DMS53 treated with DMSO at 0.1 percent for 48 hours (cell line): ENCODE data around the gene GLRX.
"Not testable (repeated sequence)": the region's sequence is repeated elsewhere in the genome, so short reads cannot be mapped to it uniquely, and the experiment has no call there.

Source experiments
- DNase-seq: peaks from one replicate; lab custom pipeline; 2025; ENCODE audit not compliant: unreplicated experiment; lab: John Stamatoyannopoulos, UW

The GLRX gene

DNA sequence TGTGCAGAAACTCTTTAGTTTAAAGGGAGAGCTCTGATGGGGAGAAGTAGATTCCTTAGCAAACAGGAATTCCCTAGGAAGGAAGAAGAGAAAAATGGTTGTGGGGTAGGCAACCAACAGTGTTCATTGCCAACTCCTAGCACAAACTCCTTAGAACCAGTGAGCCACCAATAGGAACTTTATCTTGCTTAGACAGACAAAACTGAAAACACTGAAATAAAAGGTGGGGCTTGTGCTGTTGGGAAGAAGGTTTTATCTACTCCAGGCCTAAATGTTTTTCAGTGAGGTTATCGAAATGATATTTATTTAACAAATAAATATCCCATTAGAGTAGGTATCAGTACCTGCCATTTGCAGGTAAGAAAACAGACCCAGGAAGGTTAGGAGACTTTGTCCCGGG lies 7.7 kb upstream of the GLRX start:
- DNase-seq: no peak

DNA sequence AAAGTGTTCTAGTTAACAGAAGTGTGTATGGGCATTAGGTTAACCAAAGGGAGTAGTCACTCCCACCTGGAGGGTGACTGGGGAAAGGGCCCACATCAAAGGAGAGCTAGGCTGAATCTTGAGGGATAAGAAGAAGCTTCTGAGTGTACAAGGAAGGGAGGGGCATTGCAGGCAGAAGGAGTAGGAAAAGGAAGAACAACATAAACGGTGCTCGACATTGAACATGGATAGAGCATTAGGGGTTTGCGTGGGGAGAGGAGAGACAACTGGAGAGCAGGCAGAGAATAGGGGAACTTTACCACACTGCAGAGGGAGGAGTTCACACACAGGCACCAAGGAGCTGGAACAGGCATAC lies 5.3 kb upstream of the GLRX start:
- DNase-seq: no peak

DNA sequence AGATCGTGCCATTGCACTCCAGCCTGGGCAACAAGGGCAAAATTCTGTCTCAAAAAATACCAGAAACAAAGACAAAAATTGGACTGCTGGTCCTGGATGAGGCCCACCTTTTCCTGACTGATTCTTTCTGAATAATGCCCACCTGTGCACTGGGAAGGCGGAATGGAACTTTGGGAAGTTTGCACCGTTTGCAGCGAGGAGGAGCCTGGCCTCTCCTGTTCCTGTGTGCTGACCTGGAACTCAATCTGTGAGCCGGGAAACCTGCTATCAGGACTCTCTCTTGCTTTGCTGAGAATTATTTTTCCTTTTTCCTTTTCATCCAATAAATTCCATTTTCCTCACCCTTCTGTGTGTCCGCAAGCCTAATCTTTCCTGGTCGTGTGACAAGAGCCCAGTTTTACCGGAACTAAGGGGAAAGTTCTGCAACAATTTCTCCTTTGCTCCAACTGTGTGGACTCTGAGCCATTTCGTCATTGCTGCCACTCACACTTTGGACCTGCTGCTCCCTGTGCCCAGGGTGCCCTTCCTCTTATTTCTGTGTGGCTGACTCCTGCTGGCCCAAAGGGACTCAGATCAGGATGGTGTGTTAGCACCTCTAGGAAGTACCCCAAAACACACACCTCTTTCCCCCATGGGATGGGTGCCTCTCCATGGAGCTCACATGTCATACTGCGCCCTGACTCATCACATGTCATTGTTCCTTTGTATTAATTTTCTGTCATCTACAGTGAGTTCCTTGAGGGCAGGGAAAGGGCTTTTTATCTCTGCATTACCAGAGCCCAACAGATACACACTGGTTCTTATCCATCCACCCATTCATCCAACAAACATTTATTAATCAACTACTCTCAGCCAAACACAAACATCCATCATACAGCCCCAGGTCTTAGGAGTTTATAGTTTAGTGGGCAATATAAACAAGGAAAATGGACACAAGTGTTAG lies 4.7 kb upstream of the GLRX start:
- DNase-seq: no peak

DNA sequence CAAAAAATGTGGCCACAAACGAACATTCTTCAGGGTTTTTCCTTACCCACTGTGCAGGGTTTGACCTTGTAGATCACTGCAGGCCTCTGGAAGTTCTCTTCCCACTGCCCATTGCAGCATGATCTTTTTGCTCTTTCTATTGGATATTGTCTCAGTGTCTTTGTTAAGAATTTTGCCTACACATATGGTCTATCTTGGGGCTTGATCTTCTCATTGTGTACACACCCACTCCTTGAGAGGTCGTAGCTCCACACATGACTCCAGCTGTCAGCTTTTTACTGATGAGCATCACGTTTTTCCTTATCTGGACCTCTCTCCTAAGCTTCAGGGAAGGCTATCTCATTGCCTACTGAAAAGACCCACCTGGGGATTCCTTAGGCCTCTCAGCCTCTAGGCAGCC lies 3.0 kb upstream of the GLRX start:
- DNase-seq: no peak

DNA sequence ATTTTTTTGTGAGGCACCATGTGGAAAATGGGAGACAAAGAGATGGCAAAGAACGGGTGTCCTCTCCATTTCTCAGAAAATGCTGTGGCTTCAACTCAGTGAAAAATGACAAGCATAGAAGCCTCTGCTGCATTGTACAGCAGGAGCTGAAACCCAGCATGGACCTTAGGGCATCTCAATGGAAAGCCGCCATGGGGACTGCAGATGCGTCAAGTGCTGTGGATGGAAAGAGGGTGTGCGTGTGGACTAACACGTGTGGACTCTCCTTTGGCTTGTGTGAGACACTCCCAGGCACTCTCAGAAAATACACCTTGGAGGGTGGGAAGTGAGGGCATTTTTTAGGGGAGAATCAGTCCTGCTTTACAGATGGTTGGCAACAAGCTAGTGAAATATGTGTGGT lies 2.2 kb upstream of the GLRX start:
- DNase-seq: no peak

- DNase-seq: peak; percentile 45
These were observed 1.4 kb upstream of the GLRX start for GRCh38 chr5:95823738-95824609.

DNA sequence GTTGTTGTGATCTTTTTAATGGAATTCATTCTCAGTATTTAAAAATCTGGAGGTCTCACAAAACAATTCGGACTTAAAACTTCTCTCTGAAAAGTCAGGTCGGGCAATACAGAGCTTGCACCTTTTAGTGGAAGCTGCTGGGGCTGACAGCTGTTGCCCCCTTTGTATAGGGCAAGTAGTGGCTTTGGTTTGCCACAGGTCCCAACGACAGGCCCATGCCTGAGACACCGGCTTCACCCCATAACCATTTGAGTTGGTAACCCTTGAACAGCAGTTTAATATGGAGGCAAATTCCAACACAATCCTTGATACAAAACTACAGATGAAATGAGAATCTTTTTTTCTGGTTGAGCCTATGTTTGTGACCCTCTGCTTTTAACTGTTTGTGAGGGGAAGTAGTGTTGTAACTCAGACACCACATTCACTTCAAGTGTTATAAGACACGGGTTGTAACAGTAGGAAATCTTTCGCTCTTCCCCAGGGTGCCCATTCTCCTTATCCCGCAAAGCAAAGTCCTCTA lies 752 bp upstream of the GLRX start:
- no peak for DNase-seq

DNA sequence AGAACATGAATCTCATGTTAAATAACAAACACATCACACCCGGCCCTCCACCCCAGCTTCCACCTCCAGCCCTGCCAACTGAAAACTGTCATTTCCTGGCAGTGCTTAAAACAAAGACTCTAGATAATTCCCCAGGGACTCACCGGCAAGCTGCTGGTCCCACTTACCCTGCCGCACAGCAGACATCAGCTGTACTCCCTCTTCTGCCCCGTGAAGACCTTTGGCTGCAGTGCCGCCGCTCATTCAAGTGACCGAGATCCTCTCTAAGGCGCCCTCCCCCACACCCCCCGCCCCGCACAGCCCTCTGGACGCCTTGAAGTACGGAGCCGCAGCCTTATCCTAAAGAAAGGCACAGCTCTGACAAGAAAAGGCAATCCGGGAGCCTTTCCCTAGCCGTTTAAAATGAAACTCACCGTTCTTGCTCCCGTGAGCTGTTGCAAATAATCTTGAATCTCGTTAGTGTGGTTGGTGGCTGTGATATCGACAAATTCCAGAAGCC lies 434 bp downstream of the GLRX start:
- DNase-seq: no peak

GRCh38 chr5:95821110-95822021 lies 1.2 kb downstream of the GLRX start:
- DNase-seq: no peak

DNA sequence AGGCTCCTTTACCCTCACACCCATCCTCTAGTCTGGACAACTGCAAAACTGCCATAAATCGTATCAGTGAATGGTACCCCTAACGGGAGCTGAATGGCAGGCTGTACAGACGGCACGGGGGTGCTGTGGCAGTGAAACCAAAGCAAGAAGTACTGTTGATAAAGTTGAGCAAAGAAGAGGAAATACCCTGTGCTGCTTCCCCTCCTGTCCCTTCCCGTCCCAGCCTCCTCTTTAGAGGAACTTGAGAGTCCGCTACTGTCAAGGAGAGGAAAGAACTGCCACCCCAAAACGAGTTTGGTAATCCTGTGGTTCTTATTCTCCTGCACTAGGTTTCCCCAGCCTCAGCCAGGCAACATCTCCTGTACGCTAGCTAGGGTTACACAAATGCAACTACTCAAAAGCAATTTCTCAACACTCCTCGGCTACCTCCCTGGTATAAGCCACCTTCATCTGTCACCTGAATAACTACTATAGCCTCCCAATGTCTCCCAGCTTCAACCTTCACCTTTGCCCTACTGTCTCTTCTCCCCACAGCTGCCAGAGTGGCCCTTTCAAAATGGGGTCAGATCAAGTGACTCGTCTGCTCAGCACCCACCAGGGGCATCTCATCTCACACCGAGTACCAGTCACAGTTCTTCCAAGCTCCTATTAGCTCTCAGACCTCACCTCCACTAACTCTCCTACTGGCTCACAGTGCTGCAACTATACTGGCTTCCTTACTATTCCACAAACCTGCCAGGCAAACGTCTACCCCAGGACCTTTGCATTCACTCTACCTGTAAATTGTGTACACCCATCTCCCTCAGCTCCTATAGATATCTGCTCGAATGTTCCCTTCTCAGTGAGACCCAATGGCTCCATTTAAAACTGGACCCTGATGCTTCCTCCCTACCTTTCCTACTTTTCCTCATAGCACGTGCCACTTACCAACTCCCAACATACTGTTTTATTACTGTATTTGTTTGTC lies 4.1 kb downstream of the GLRX start:
- no peak for DNase-seq

GRCh38 chr5:95817430-95817829 lies 5.1 kb downstream of the GLRX start:
- no peak for DNase-seq

DNA sequence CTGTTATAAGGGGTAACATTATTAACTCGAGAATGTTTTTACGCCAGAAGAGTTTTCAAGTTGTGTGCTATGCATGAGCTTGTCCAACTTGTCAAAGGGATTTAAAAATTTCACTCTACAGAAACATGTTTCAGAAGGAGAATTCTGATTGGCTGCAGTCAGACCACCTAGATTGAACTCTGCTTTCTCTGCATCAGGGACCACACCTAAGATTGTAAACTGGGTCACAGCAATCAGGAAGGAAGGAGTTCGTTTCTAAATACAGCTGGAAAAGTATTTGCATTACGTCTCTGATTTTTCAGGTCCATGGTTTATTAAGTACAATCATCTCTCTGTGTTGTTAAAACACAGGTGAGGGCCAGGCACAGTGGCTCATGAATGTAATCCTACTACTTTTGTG lies 5.8 kb downstream of the GLRX start:
- DNase-seq: no peak

GRCh38 chr5:95816341-95816740 lies 6.2 kb downstream of the GLRX start:
- DNase-seq: no peak

DNA sequence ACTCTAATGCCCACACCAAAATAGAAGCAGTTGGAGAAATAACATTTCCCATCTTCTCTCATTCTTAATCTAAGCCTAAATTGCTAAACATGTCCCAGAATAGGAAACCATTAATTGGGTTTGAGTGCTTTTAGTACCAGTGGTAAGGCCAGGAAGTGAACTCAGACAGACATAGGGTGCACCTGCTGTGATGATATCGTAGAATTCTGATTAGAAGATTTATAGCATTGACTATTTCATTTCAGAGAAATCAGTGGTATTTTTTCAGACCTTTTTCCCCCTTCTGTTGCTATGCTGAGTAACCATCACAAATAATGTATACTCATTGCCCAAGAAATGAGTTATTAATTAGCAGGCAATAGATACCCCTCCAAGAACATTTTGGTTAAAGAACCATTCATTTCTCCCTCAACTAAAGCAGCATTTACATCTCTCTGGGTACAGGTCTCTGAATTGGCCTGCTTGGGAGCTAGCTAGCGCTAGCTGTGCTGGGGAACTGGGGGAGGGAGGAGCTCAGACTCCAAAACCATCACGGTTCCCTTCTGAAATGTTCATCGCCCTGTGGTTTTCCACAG lies 7.3 kb downstream of the GLRX start:
- DNase-seq: no peak

DNA sequence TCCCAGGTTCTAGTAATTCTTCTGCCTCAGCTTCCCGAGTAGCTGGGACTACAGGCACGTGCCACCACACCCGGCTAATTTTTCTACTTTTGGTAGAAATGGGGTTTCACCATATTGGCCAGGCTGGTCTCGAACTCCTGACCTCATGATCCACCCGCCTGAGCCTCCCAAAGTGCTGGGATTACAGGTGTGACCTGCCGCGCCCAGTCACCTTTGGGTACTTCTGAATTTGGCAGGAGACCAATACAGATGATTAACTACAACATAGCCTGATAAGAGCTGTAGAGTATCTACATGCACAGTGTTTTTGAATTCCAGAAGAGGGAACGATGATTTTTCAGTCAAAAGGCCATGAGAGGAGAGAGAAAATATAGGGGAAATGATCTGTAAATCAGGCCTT lies 9.5 kb downstream of the GLRX start:
- DNase-seq: not testable (repeated sequence)

DNA sequence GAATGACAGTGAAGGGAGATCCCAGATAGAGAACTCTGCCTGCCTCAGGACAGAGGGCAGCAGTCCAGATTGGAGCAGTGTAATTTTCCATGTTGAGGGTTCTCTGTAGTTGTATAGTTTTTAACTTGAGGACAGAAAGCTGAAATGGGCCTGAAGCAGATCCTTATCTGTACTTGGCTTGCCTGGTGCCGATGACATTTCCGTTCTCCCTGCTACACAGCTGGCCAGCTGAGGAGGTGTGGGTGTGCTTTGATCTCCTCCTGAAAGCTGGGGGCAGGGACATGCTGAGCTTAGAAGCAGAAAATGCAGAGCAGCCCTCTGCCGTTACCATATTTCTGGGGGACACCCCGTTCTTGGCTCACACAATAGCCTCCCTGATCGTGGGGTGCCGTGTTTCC lies 10.5 kb downstream of the GLRX start:
- no peak for DNase-seq

- DNase-seq: not testable (repeated sequence)
These were observed 11.0 kb downstream of the GLRX start for GRCh38 chr5:95811461-95812073.

DNA sequence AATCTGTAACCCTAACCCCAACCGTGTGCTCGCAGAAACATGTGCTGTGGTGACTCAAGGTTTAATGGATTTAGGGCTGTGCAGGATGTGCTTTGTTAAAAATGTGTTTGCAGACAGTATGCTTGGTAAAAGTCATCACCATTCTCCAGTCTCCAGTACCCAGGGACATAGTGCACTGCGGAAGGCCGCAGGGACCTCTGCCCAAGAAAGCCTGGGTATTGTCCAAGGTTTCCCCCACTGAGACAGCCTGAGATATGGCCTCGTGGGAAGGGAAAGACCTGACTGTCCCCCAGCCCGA lies 11.5 kb downstream of the GLRX start:
- DNase-seq: not testable (repeated sequence)
